Activated B cell treated with CpG ODN at 0.5 μM for 24 hours (primary cell): ENCODE data around the gene GGA1. TPM values are rescaled to one million over a fixed set of nuclear protein-coding genes. Genes with fewer than 3 reads are reported as not detected.

Experiments
- ATAC-seq: fragments of 200-7000 bp; cut with Tn5 transposase; one replicate; pipeline ENCODE4 v1.10.0; 2021; ENCODE audit warnings: low read depth, mild to moderate bottlenecking, moderate library complexity
- CTCF ChIA-PET: fragments of 350-600 bp; sonication (Branson Sonifier 250); formaldehyde crosslinking; loops from one replicate; lab custom pipeline; 2021; ENCODE audit warnings: antibody characterized with exemption; lab: Charles Lee
- POLR2A ChIA-PET: fragments of 350-600 bp; sonication (Branson Sonifier 250); formaldehyde crosslinking; loops from one replicate; lab custom pipeline; 2021; ENCODE audit warnings: antibody characterized with exemption; lab: Charles Lee
- DNase-seq: peaks from one replicate; pipeline ENCODE4 v3.0.0; 2022
- H3K27ac Mint-ChIP-seq: one replicate; pipeline ENCODE4 v1.8.0; 2020; ENCODE audit warnings: mixed read lengths
- H3K27me3 Mint-ChIP-seq: one replicate; pipeline ENCODE4 v1.8.0; 2021; ENCODE audit warnings: mixed read lengths
- H3K36me3 Mint-ChIP-seq: one replicate; pipeline ENCODE4 v1.8.0; 2021; ENCODE audit warnings: low read depth, mixed read lengths
- H3K4me1 Mint-ChIP-seq: one replicate; pipeline ENCODE4 v1.8.0; 2021; ENCODE audit warnings: mixed read lengths
- H3K4me3 Mint-ChIP-seq: one replicate; pipeline ENCODE4 v1.8.0; 2020; ENCODE audit warnings: mild to moderate bottlenecking, mixed read lengths
- H3K9me3 Mint-ChIP-seq: one replicate; pipeline ENCODE4 v1.8.0; 2020; ENCODE audit warnings: mixed read lengths
- CTCF ChIP-seq: fragments of 200-600 bp; IDR thresholded peaks from one replicate; pipeline ENCODE4 v1.8.0; 2022; ENCODE audit warnings: antibody characterized with exemption, mild to moderate bottlenecking
- intact Hi-C: fragments of 100-400 bp; cut with micrococcal nuclease; formaldehyde crosslinking; loops from one replicate; pipeline ENCODE4 v1.15.1; 2024
- total RNA-seq: library from RNA; stranded (reverse); gene quantifications from 2 replicates; pipeline ENCODE4 v1.2.3, GENCODE V29; 2022

Gene GGA1
- total RNA-seq, 1 donor from 2014 or later = 126 TPM

GRCh38 chr22:37604074-37604473 lies 4.6 kb upstream of the GGA1 start:
- H3K36me3 Mint-ChIP-seq = no peaks in the 10 kb centered on the region
- intact Hi-C loops = loop anchor here (10.0 kb wide), 1 partner anchor 1271 kb away; the partner anchor contains the start of gene CBX6
- CTCF ChIA-PET = no interaction called here
- no peak for DNase-seq
- H3K9me3 Mint-ChIP-seq = no peaks in the 10 kb centered on the region
- no peak overlapping the region for H3K27ac Mint-ChIP-seq
- H3K4me1 Mint-ChIP-seq = peaks cover 18% of the 10 kb centered on the region
- POLR2A ChIA-PET = interaction anchor here (0.6 to 1.0 kb wide), 5 partner anchors 24 to 210 kb away, joined by 4 to 8 read pairs (median 7); partner anchors contain the start of gene LGALS2
- H3K4me3 Mint-ChIP-seq = no peak overlapping the region
- no peak for TF ChIP-seq CTCF
- no peak for ATAC-seq
- H3K27me3 Mint-ChIP-seq = peaks cover 22% of the 10 kb centered on the region

- ATAC-seq = no peak
- Mint-ChIP-seq H3K27me3 (peaks cover 22% of the 10 kb centered on the region), H3K4me3 (no peak overlapping the region), H3K27ac (no peak overlapping the region), H3K36me3 (peaks cover 3% of the 10 kb centered on the region), H3K9me3 (no peaks in the 10 kb centered on the region), H3K4me1 (peaks cover 26% of the 10 kb centered on the region)
- CTCF ChIA-PET = interaction anchor here (4.7 kb wide), 1 partner anchor 12 kb away, joined by 33 read pairs; no protein-coding TSS in a partner anchor
- POLR2A ChIA-PET = interaction anchor here (0.7 kb wide), 1 partner anchor 37 kb away, joined by 7 read pairs; no protein-coding TSS in a partner anchor
- DNase-seq = no peak
- intact Hi-C loops = loop anchor here (5.0 to 10.0 kb wide), 2 partner anchors 347 to 1270 kb away; partner anchors contain the start of genes C22orf23, CBX6 and POLR2F
- no peak for TF ChIP-seq CTCF
Measured at GRCh38 chr22:37604875-37605274, 3.8 kb upstream of the GGA1 start.

- POLR2A ChIA-PET = interaction anchor here (0.5 to 5.9 kb wide), 33 partner anchors 12 to 1629 kb away, joined by 3 to 104 read pairs (median 6); partner anchors contain the start of genes ANKRD54, GCAT, LGALS1 and MFNG
- peaks cover 18% of the 10 kb centered on the region for H3K27me3 Mint-ChIP-seq
- H3K27ac Mint-ChIP-seq = peak overlapping the region; percentile 94
- peak; percentile 85 for TF ChIP-seq CTCF
- H3K9me3 Mint-ChIP-seq = no peaks in the 10 kb centered on the region
- ATAC-seq (peak; percentile 26), DNase-seq (peak; percentile 91)
- H3K4me3 Mint-ChIP-seq = peak overlapping the region; percentile 90
- intact Hi-C loops = loop anchor here (1.0 to 10.0 kb wide), 3 partner anchors 256 to 1268 kb away; partner anchors contain the start of genes C22orf23, CBX6 and POLR2F
- H3K36me3 Mint-ChIP-seq = peaks cover 3% of the 10 kb centered on the region
- CTCF ChIA-PET = interaction anchor here (0.6 to 4.8 kb wide), 29 partner anchors 9 to 358 kb away, joined by 3 to 50 read pairs (median 5); partner anchors contain the start of genes GCAT, LGALS1, NOL12 and PDXP
- H3K4me1 Mint-ChIP-seq = peaks cover 41% of the 10 kb centered on the region
Measured at GRCh38 chr22:37607010-37607934, 1.4 kb upstream of the GGA1 start.

- ATAC-seq (peak; percentile 3), DNase-seq (no peak)
- Mint-ChIP-seq H3K36me3 (peaks cover 3% of the 10 kb centered on the region), H3K27ac (peak overlapping the region; percentile 94), H3K4me3 (peak overlapping the region; percentile 90), H3K27me3 (peaks cover 15% of the 10 kb centered on the region), H3K4me1 (peaks cover 41% of the 10 kb centered on the region), H3K9me3 (no peaks in the 10 kb centered on the region)
- intact Hi-C loops = loop anchor here (1.0 to 10.0 kb wide), 15 partner anchors 15 to 1267 kb away; partner anchors contain the start of genes ANKRD54, C22orf23, CBX6 and DDX17
- CTCF ChIA-PET = interaction anchor here (1.1 to 4.8 kb wide), 19 partner anchors 8 to 291 kb away, joined by 3 to 50 read pairs (median 9); partner anchors contain the start of genes GCAT, LGALS1, NOL12 and SH3BP1
- TF ChIP-seq CTCF = no peak
- POLR2A ChIA-PET = interaction anchor here (0.5 to 5.9 kb wide), 36 partner anchors 11 to 1628 kb away, joined by 3 to 104 read pairs (median 6); partner anchors contain the start of genes ANKRD54, GCAT, LGALS1 and MFNG
Measured at GRCh38 chr22:37607935-37608476, 628 bp upstream of the GGA1 start.
